IMR-90 (cell line): Measurements from ENCODE around the gene KLF12. TPM values are rescaled to one million over a fixed set of nuclear protein-coding genes. Genes with fewer than 3 reads are reported as not detected.
A peak's percentile ranks its signal among the peaks of the same experiment; 100 is the strongest.

ENCODE experiments used
- ATAC-seq: fragments of 200-7000 bp; cut with Tn5 transposase; 2 replicates; pipeline ENCODE4 v1.9.1; 2020; ENCODE audit warnings: low read depth, mild to moderate bottlenecking, moderate library complexity
- BruUV-seq: library from RNA; stranded (reverse); fragments of 400-500 nt; replicated peaks from 2 replicates; lab custom pipeline; 2021; lab: Mats Ljungman, UMichigan
- CTCF ChIA-PET: fragments of 300-600 bp; formaldehyde crosslinking; extraction: SDS; loops from one replicate; lab custom pipeline; 2021; ENCODE audit warnings: antibody characterized with exemption; lab: Yijun Ruan, JAX
- POLR2A ChIA-PET: fragments of 300-600 bp; sonication (Branson Sonifier 250); formaldehyde crosslinking; loops from one replicate; lab custom pipeline; 2022; ENCODE audit warnings: antibody characterized with exemption; ENCODE audit not compliant: unreplicated experiment; lab: Charles Lee
- DNase-seq: peaks from one replicate; pipeline ENCODE4 v3.0.0; 2013
- H2AFZ ChIP-seq: replicated peaks from 2 replicates; pipeline ENCODE3; 2013; ENCODE audit warnings: low read length, mild to moderate bottlenecking; ENCODE audit not compliant: poor library complexity
- H2AK5ac ChIP-seq: 2 replicates; pipeline ENCODE4 v1.6.1; 2013; ENCODE audit warnings: low read depth, low read length, inconsistent platforms
- H2AK9ac ChIP-seq: replicated peaks from 2 replicates; pipeline ENCODE3; 2013; ENCODE audit warnings: mild to moderate bottlenecking, low read depth, low read length, moderate library complexity; ENCODE audit not compliant: poor library complexity
- H2BK120ac ChIP-seq: 2 replicates; pipeline ENCODE4 v1.6.1; 2013; ENCODE audit warnings: low read depth, low read length, inconsistent platforms
- H2BK15ac ChIP-seq: 3 replicates; pipeline ENCODE4 v1.6.1; 2013; ENCODE audit warnings: low read depth, low read length, inconsistent platforms
- H2BK20ac ChIP-seq: 2 replicates; pipeline ENCODE4 v1.6.1; 2013; ENCODE audit warnings: low read depth, mild to moderate bottlenecking, inconsistent platforms, low read length, moderate library complexity
- H2BK5ac ChIP-seq: 2 replicates; pipeline ENCODE4 v1.6.1; 2013; ENCODE audit warnings: mild to moderate bottlenecking, low read depth, low read length, inconsistent platforms; ENCODE audit not compliant: poor library complexity, severe bottlenecking
- H3K14ac ChIP-seq: replicated peaks from 2 replicates; pipeline ENCODE4 v1.6.1; 2013; ENCODE audit warnings: low read depth, low read length, inconsistent platforms
- H3K18ac ChIP-seq: 2 replicates; pipeline ENCODE4 v1.6.1; 2013; ENCODE audit warnings: low read depth, low read length, control low read depth
- H3K23ac ChIP-seq: 2 replicates; pipeline ENCODE4 v1.6.1; 2013; ENCODE audit warnings: low read depth, low read length, inconsistent platforms
- H3K27ac ChIP-seq: 2 replicates; pipeline ENCODE4 v1.5.1; 2013; ENCODE audit warnings: mild to moderate bottlenecking, control low read depth, low read length; ENCODE audit not compliant: insufficient read depth
- H3K27me3 ChIP-seq: 2 replicates; pipeline ENCODE4 v1.6.1; 2013; ENCODE audit warnings: low read length; ENCODE audit not compliant: control insufficient read depth, insufficient read depth
- H3K36me3 ChIP-seq: 2 replicates; pipeline ENCODE4 v1.6.1; 2013; ENCODE audit warnings: low read length, mixed read lengths; ENCODE audit not compliant: control insufficient read depth, insufficient read depth
- H3K4ac ChIP-seq: 2 replicates; pipeline ENCODE4 v1.6.1; 2013; ENCODE audit warnings: low read depth, low read length, inconsistent platforms
- H3K4me1 ChIP-seq: 2 replicates; pipeline ENCODE4 v1.6.1; 2013; ENCODE audit warnings: low read length, mixed read lengths; ENCODE audit not compliant: control insufficient read depth, insufficient read depth
- H3K4me2 ChIP-seq: 2 replicates; pipeline ENCODE4 v1.6.1; 2013; ENCODE audit warnings: low read depth, mild to moderate bottlenecking, control low read depth, low read length, moderate library complexity
- H3K4me3 ChIP-seq: 2 replicates; pipeline ENCODE4 v1.5.1; 2013; ENCODE audit warnings: low read depth, mild to moderate bottlenecking, control low read depth, low read length, moderate library complexity; ENCODE audit not compliant: insufficient read depth
- H3K56ac ChIP-seq: 2 replicates; pipeline ENCODE4 v1.6.1; 2013; ENCODE audit warnings: low read length, inconsistent platforms; ENCODE audit not compliant: insufficient read depth; ENCODE audit errors: extremely low read depth
- H3K79me1 ChIP-seq, 2 experiments: 2 replicates each; pipeline ENCODE4 v1.6.1; 2013; ENCODE audit warnings: low read length in 2 of 2, inconsistent platforms in 1 of 2, low read depth in 1 of 2
- H3K9ac ChIP-seq: 2 replicates; pipeline ENCODE4 v1.6.1; 2013; ENCODE audit warnings: low read depth, low read length, control low read depth
- H3K9me1 ChIP-seq: 2 replicates; pipeline ENCODE4 v1.6.1; 2013; ENCODE audit warnings: low read length, inconsistent platforms; ENCODE audit not compliant: insufficient read depth
- H3K9me3 ChIP-seq: 2 replicates; pipeline ENCODE4 v1.6.1; 2013; ENCODE audit warnings: low read length; ENCODE audit not compliant: control insufficient read depth, insufficient read depth
- H4K20me1 ChIP-seq: 2 replicates; pipeline ENCODE4 v1.6.1; 2013; ENCODE audit warnings: low read length, inconsistent platforms; ENCODE audit not compliant: insufficient read depth
- H4K5ac ChIP-seq: 2 replicates; pipeline ENCODE4 v1.6.1; 2013; ENCODE audit warnings: mild to moderate bottlenecking, low read depth, low read length, control low read depth
- H4K8ac ChIP-seq, 2 experiments: 2 replicates each; pipeline ENCODE4 v1.6.1; 2013; ENCODE audit warnings: low read depth in 2 of 2, low read length in 2 of 2, control low read depth in 1 of 2, inconsistent platforms in 1 of 2
- H4K91ac ChIP-seq: 2 replicates; pipeline ENCODE4 v1.6.1; 2013; ENCODE audit warnings: low read depth, low read length, inconsistent platforms; ENCODE audit not compliant: insufficient read depth
- BHLHE40 ChIP-seq: fragments of 150-350 bp; IDR thresholded peaks from 2 replicates; pipeline ENCODE4 v1.6.1; 2016; ENCODE audit warnings: mild to moderate bottlenecking, low read depth, low read length
- CEBPB ChIP-seq: IDR thresholded peaks from 2 replicates; pipeline ENCODE4 v1.6.1; 2012; ENCODE audit warnings: low read depth, low read length, improper control_type of control experiment
- FOS ChIP-seq: fragments of 150-350 bp; IDR thresholded peaks from 2 replicates; pipeline ENCODE4 v1.6.1; 2016; ENCODE audit warnings: low read depth, low read length
- MAFK ChIP-seq: IDR thresholded peaks from 2 replicates; pipeline ENCODE4 v1.6.1; 2012; ENCODE audit warnings: low read depth, low read length, improper control_type of control experiment
- MAZ ChIP-seq: IDR thresholded peaks from 2 replicates; pipeline ENCODE4 v1.6.1; 2012; ENCODE audit warnings: low read depth, mild to moderate bottlenecking, low read length, improper control_type of control experiment, moderate library complexity, borderline replicate concordance
- NFE2L2 ChIP-seq: fragments of 150-350 bp; IDR thresholded peaks from 2 replicates; pipeline ENCODE4 v1.6.1; 2016; ENCODE audit warnings: low read depth, mild to moderate bottlenecking, low read length
- POLR2A ChIP-seq: IDR thresholded peaks from 2 replicates; pipeline ENCODE4 v1.6.1; 2012; ENCODE audit warnings: mild to moderate bottlenecking, low read depth, low read length
- RCOR1 ChIP-seq: IDR thresholded peaks from 2 replicates; pipeline ENCODE4 v1.6.1; 2012; ENCODE audit warnings: mild to moderate bottlenecking, low read length, improper control_type of control experiment; ENCODE audit not compliant: insufficient replicate concordance
- RFX5 ChIP-seq: IDR thresholded peaks from 2 replicates; pipeline ENCODE4 v1.8.0; 2012; ENCODE audit warnings: low read depth, mild to moderate bottlenecking, low read length, moderate library complexity
- WGBS, 2 experiments: methylation state at CpG; one replicate each; pipeline versions ENCODE4 v1.1.5 to v1.1.7; 2013; ENCODE audit warnings: missing lambda C conversion rate in 2 of 2; ENCODE audit not compliant: insufficient read length in 1 of 2; ENCODE audit errors: extremely low coverage in 2 of 2; 5-methylcytosine and 5-hydroxymethylcytosine counted together
- dilution Hi-C: fragments of 300-500 bp; cut with HindIII; formaldehyde crosslinking; loops from one replicate; pipeline ENCODE4 v1.14.3; 2018; ENCODE audit warnings: low sequenced_read_pairs; ENCODE audit not compliant: unreplicated experiment
- in situ Hi-C: fragments of 300-500 bp; cut with MboI; formaldehyde crosslinking; loops from 3 replicates; pipeline ENCODE4 v1.14.3; 2019; ENCODE audit warnings: low sequenced_read_pairs, inconsistent platforms, mixed read lengths
- intact Hi-C: fragments of 100-400 bp; cut with micrococcal nuclease; formaldehyde crosslinking; loops from 2 replicates; pipeline ENCODE4 v1.10.0; 2022
- polyA plus RNA-seq, 3 experiments: library from polyadenylated mRNA; depleted of rRNA; stranded (reverse); fragments of >200 nt; gene quantifications; 2 replicates each; pipeline ENCODE4 v1.2.3, GENCODE V29; 2012; ENCODE audit warnings: low replicate concordance in 1 of 3
- total RNA-seq: library from RNA; depleted of rRNA; stranded (reverse); fragments of >200 nt; gene quantifications from 2 replicates; pipeline ENCODE4 v1.2.3, GENCODE V29; 2012
- TF ChIP-seq, protein P1 (sequence below): conservative IDR thresholded peaks from 2 replicates; pipeline ENCODE4 v1.5.1; 2012; ENCODE audit warnings: mild to moderate bottlenecking, low read depth, low read length, improper control_type of control experiment
- TF ChIP-seq, protein P2 (sequence below): fragments of 150-350 bp; IDR thresholded peaks from 2 replicates; pipeline ENCODE4 v1.6.1; 2017; ENCODE audit warnings: mild to moderate bottlenecking, antibody characterized with exemption, low read length, low read depth

KLF12 gene
- total and polyA plus RNA-seq, 2 of the 4 experiments (the other 2 are of a cell fraction), result 8.8 to 44.8 TPM

DNA sequence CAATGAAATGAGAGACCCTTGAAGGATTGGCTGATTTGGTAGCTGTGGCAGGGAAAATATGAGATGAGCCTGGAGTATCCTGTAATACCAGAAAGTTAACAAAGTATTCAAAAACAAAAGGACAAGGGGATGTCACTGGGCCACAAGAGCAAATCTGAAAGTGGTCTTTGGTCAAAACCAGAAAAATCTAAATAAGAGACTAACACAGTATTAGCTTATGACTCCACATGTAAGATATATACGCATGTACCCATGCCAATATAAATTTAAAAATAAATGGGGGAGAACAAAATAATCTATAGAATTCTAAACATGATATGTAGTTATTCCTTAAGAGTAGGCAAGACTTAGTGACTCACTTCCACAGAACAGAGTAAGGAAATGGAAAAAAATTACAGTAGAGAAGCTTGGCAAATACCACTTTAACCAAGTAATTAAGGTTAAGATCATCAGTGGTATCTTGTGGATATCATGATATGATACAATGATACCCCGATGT, 16.9 kb downstream of the KLF12 start:
- Histone ChIP-seq H4K5ac (no peak overlapping the region; the same call in 1 of the 2 replicates), H3K9me1 (no peaks in the 10 kb centered on the region), H2BK15ac (no peak overlapping the region), H3K4me2 (no peak overlapping the region), H2AK5ac (no peak overlapping the region), H3K4ac (no peak overlapping the region), H3K27ac (no peak overlapping the region), H3K18ac (peak overlapping the region; percentile 28; the same call in 1 of the 2 replicates), H4K20me1 (peaks cover 11% of the 10 kb centered on the region; the same call in 1 of the 2 replicates), H2BK20ac (no peak overlapping the region), H2AFZ (no peak overlapping the region), H3K23ac (no peak overlapping the region), H3K4me1 (peaks cover 6% of the 10 kb centered on the region; the same call in 1 of the 2 replicates), H2BK120ac (no peak overlapping the region), H4K91ac (no peak overlapping the region), H3K36me3 (0 out of 2 replicates have a peak, but pooled peaks cover 1% of the 10 kb centered on the region), H2AK9ac (no peak overlapping the region), H3K56ac (no peak overlapping the region), H3K9me3 (peaks cover 12% of the 10 kb centered on the region), H3K79me1 (peaks cover 18 to 45% of the 10 kb centered on the region in 2 experiments; a peak in 3 of 4 replicates), H3K4me3 (no peak overlapping the region), H3K9ac (no peak overlapping the region), H4K8ac (no peak overlapping the region), H2BK5ac (peak overlapping the region; percentile 42), H3K27me3 (no peaks in the 10 kb centered on the region), H3K14ac (no peak overlapping the region)
- dilution Hi-C loops, result no loop called here
- intact Hi-C loops, result no loop called here
- in situ Hi-C loops, result no loop called here
- BruUV-seq, result no TSS peak
- ChIA-PET CTCF (no interaction called here), POLR2A (no interaction called here)
- TF ChIP-seq, protein P1, sequence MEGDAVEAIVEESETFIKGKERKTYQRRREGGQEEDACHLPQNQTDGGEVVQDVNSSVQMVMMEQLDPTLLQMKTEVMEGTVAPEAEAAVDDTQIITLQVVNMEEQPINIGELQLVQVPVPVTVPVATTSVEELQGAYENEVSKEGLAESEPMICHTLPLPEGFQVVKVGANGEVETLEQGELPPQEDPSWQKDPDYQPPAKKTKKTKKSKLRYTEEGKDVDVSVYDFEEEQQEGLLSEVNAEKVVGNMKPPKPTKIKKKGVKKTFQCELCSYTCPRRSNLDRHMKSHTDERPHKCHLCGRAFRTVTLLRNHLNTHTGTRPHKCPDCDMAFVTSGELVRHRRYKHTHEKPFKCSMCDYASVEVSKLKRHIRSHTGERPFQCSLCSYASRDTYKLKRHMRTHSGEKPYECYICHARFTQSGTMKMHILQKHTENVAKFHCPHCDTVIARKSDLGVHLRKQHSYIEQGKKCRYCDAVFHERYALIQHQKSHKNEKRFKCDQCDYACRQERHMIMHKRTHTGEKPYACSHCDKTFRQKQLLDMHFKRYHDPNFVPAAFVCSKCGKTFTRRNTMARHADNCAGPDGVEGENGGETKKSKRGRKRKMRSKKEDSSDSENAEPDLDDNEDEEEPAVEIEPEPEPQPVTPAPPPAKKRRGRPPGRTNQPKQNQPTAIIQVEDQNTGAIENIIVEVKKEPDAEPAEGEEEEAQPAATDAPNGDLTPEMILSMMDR, result no peak
- TF ChIP-seq BHLHE40 (no peak), FOS (no peak), CEBPB (no peak), MAFK (no peak), POLR2A (no peak), MAZ (no peak), RFX5 (no peak), NFE2L2 (no peak), RCOR1 (no peak)
- TF ChIP-seq, protein P2, sequence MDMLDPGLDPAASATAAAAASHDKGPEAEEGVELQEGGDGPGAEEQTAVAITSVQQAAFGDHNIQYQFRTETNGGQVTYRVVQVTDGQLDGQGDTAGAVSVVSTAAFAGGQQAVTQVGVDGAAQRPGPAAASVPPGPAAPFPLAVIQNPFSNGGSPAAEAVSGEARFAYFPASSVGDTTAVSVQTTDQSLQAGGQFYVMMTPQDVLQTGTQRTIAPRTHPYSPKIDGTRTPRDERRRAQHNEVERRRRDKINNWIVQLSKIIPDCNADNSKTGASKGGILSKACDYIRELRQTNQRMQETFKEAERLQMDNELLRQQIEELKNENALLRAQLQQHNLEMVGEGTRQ, result no peak
- DNase-seq, result no peak
- WGBS, 2 experiments, result no CpG with 5 or more reads among the region's 2 CpGs
- no peak for ATAC-seq
